GM13977 (cell line): ENCODE measurements around the gene GSC2.

Source experiments
- DNase-seq: peaks from one replicate; pipeline ENCODE4 v3.0.0; 2012; ENCODE audit warnings: low spot score
- in situ Hi-C: fragments of 300-500 bp; cut with MboI; formaldehyde crosslinking; loops from one replicate; pipeline ENCODE4 v1.12.0; 2022; ENCODE audit warnings: low sequenced_read_pairs, low pct_unique_long_range_greater_than_20kb, mixed read lengths, inconsistent platforms; ENCODE audit not compliant: unreplicated experiment
- TF ChIP-seq, protein P1 (sequence below): IDR thresholded peaks from 2 replicates; pipeline ENCODE4 v1.5.1; 2012; ENCODE audit warnings: mild to moderate bottlenecking, control low read depth; ENCODE audit not compliant: insufficient read depth; ENCODE audit errors: extremely low read depth, missing control alignments

GSC2 gene

DNA sequence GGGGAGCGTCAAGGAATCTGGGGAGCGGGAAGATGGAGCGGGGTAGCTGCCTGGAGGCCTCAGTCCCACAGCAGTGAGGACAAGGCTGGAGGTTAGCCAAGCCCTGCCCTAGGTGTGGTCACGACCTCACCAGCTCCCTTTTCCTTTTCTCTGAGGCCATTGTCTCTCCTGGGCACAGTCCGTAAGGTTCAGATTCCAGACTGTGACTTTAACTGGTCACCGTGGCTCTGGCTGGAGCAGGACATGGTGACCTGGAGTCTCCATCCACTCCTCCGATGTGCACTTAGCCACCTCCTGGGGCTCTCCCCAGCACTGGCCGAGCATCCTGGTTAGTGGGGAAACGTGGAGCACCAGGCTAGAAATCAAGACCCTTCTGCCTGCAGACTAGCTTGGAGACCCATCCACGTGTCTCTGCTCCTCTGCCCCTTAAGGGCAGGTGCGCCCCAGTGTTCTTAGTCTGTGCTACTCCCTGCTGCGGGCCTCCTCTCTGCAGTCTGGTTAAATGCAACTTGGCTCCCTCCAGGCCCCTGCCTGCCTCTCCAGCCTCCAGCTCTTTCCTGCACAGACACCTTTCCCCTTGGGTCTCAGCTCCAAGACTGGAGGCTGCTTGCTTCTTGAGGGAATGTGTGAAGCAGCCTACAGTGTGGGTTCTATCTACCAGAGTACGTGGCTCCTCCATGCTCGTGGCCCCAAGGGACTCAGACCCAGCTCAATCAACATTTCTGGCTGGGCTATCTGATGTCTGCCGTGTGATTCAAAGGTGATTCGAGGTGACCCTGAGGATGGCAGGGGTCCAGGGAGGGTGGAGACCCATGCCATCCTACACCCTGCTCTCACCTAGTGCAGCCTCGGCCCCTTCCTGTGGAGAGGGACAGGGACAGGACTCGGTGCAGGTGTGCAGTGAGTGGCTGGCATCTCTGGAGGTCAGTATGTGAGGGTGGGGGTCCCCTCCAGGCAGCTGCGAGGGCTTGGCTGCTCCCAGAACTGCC, 23.2 kb upstream of the GSC2 start:
- DNase-seq, result no peak
- TF ChIP-seq, protein P1, sequence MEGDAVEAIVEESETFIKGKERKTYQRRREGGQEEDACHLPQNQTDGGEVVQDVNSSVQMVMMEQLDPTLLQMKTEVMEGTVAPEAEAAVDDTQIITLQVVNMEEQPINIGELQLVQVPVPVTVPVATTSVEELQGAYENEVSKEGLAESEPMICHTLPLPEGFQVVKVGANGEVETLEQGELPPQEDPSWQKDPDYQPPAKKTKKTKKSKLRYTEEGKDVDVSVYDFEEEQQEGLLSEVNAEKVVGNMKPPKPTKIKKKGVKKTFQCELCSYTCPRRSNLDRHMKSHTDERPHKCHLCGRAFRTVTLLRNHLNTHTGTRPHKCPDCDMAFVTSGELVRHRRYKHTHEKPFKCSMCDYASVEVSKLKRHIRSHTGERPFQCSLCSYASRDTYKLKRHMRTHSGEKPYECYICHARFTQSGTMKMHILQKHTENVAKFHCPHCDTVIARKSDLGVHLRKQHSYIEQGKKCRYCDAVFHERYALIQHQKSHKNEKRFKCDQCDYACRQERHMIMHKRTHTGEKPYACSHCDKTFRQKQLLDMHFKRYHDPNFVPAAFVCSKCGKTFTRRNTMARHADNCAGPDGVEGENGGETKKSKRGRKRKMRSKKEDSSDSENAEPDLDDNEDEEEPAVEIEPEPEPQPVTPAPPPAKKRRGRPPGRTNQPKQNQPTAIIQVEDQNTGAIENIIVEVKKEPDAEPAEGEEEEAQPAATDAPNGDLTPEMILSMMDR, result no peak
- in situ Hi-C loops, result no loop called here

DNA sequence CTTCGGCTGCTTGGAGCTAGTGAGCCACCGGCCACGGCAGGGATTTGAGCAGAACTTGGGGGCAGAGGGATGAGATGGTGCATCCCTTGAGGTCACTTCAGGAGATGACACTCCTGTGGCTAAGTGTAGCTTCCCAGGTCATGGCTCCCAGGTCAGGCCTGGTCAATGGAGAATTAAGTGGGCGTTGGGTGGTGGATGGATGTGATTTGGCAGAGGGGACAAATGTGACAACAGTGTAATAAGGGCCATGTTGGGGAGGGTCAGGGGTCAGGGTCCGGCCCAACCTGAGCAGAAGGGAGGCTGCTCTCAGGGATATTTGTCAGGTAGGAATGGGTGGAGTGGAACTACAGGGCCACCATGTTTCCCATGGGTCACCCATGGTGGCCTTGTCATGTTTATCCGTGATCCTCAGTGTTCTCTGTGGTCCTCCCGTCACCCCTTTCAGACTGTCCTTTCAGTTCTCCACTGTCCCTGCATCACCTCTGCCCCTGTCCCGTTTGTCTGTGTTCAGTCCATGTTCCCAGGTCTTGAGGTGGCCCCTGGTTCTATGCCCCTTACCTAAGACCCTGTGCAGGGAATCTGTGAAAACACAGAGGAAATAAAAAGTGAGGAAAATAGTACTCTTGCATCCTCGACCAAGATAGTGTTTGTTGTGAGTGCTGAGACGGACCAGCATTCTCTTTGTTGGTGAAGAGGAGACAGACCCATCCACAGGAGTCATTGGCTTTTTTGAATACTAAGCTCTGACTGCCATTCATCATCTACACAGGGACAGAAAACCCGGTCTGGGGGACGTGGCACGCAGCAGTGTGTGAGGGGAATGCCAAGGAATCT, 22.3 kb upstream of the GSC2 start:
- TF ChIP-seq, protein P1, result no peak
- no peak for DNase-seq
- in situ Hi-C loops, result no loop called here

DNA sequence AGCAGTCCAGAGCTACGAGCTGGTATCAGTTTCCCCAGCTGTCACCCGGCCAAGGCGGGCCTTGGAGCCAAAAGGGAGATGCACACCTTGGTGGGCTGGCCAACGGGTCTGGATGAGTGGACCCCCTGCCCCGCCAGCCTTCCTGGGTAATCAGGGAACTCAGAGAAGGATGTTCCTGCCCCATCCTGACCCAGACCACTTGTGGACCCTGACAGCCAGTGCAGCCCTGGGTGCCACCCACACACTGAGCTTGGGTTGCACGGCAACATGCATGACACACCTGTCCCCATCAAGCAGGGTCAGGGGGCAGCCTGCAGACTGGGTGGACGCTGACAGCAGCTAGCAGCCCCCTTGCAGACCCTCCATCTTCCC, 19.8 kb upstream of the GSC2 start:
- TF ChIP-seq, protein P1, result no peak
- in situ Hi-C loops, result no loop called here
- DNase-seq, result no peak

DNA sequence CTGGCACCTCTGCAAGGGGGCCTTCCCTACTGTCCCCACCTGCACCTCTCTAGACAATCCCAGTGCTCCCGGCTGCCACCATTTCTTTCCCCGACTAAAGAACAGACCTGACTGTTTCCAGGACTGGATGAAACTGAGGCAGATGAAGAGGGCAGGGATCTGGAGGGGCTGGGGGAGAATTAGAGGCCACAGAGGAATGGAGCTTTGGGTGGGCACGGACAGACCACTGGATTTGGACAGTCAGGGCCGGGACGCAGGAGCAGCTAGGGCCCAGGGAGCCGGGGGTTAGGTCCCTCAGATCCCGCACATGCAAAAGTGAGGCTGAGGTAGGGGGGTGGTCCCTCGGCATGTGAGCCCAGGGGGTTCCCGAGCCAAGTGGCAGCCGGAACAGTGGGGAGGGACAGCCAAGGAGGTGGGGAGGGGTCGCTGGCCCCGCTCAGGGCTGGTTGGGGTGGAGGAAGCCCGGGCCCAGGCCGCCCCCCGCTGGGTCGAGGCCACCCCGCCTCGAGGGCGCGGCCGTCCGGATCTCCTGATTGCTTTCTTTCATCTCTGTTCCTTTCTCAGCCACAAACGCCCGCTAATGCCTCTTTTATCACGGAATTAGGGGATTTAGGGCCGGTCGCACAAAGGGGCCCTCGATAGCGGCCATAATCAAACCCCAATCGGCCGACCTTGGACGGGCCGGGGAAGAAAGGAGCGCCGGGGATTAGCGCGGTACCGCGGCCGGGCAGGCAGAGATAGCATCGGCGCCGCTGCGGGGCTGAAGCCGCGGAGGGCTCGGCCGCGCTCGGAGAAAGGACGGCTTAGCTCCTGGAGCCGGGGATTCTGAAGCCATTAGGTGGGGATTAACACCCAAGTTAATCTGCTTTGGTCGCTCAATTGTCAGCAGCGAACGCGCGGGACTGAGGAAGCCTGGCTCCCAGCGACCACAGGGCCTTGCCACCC, 19.2 kb upstream of the GSC2 start:
- TF ChIP-seq, protein P1, result no peak
- in situ Hi-C loops, result no loop called here
- no peak for DNase-seq

DNA sequence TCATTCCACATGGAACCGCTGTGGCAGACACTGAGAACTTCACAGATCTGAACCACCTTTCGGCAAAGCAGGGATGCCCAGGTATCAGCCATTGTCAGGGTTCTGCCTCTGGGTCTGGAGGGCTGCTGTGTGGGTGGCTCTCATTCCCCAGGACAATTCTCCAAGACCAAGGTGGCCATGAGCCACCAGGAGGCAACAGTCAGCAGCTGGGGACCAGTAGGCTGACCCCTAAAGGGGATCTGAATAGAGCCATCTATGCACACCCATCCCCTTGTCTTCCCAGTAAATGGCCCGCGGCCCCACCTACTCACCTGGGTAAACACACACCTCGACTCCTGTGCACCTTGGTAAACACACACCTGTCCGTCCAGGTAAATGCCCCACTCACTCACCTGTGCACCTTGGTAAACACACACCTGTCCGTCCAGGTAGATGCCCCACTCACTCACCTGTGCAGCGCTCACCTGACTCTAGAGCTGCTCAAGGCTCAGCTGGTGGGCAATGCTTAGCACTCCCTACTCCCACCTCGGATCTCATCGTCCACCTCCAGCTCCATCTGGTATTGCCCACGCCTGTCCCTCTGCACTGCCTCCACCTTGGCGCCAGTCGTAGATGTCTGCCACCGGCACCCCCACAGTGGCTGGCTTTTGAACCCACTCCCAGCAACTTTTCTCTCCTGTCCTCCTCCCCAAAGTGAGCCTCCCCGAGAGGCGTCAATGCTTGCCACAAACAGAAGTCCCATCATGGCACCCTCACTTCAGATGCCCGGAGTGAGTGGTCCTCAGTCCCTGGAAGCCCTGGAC, 18.2 kb upstream of the GSC2 start:
- DNase-seq, result no peak
- TF ChIP-seq, protein P1, result no peak
- in situ Hi-C loops, result no loop called here
